KOPT-K1 (cell line): Measurements from ENCODE around the gene MAPT.

Experiments used
- H3K27ac ChIP-seq: fragments of 200-600 bp; sonication (generic); 2 replicates; pipeline ENCODE4 v1.5.1; 2016; ENCODE audit warnings: antibody characterized with exemption, mild to moderate bottlenecking, low read depth, low read length; ENCODE audit not compliant: poor library complexity, severe bottlenecking
- H3K36me3 ChIP-seq: fragments of 200-600 bp; sonication (generic); 2 replicates; pipeline ENCODE4 v1.5.1; 2017; ENCODE audit warnings: antibody characterized with exemption, mild to moderate bottlenecking, low read length, moderate library complexity; ENCODE audit not compliant: insufficient read depth
- H3K9me3 ChIP-seq: fragments of 200-600 bp; sonication (generic); 2 replicates; pipeline ENCODE4 v1.5.1; 2017; ENCODE audit warnings: antibody characterized with exemption, low read length, mild to moderate bottlenecking; ENCODE audit not compliant: insufficient read depth, poor library complexity, severe bottlenecking

Gene MAPT

DNA sequence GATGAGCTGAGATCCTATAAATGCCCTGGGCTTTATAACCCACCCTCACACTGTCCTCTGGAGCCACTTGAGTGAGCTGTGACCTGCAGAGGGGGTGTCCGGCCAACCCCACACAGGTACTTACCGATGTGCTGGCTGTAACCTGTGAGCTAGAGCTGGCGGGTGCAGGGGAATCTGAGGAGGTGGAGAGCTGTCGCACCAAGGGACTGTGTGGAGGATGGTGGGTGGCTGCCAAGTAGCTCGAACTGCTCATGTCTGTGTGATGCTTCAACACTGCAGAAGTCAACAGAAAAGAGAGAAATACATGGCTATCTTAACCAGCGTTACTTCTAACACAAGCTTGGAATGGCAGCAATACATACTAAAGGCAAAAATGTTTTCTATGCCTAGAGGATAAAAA, 144.1 kb downstream of the MAPT start:
- Histone ChIP-seq H3K36me3 (peaks cover 100% of the 10 kb centered on the region), H3K9me3 (no peaks in the 10 kb centered on the region), H3K27ac (no peak overlapping the region)

DNA sequence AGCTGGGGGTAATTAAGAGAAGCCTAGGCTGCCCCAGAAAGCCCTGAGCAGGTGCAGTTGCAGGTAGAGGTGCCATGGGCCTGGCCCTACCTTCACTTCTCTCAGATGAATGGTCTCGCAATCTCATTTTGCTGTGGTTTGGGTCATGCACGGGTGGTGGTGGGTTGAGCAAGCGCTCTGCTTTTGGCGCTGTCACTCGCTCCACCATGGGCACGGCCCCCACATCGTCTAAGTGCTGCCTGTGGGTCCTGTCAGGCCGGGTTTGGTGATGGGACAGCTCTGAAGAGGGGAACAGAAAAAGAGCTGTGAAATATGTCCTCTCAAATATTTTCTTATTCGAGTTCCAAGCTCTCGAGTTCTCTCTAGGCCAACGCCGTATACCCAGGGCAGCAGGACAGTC, 144.6 kb downstream of the MAPT start:
- Histone ChIP-seq H3K36me3 (peaks cover 100% of the 10 kb centered on the region), H3K9me3 (no peaks in the 10 kb centered on the region), H3K27ac (no peak overlapping the region)

DNA sequence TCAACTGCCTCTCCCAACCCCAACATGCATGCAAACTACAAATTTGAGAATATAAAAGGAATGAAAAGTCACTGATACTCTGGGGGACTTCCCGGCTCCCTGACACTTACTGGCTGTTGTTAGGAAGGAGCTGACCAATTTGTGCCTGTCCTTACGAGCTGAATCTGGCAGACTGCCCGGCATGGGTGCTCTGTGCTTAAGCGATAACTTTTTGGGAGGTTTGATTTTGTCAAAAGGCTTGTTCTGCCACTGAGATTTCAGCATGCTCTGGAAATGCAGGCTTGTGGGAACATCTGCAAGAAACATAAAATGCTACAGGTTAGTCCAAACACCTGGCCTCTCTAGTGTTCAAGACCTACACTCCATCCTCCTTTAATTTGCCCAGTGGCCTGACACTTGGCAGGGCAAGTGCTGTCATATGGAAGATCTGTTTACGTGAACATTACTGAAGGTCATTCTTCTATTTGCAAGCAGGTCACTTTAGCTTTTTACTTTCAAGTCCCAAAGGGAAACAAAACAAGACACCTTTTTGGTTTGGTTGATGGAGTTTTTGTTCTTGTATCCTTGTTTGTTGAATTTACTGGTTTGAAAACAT, 145.3 kb downstream of the MAPT start:
- no peak overlapping the region for H3K27ac ChIP-seq
- peaks cover 100% of the 10 kb centered on the region for H3K36me3 ChIP-seq
- H3K9me3 ChIP-seq, result no peaks in the 10 kb centered on the region

DNA sequence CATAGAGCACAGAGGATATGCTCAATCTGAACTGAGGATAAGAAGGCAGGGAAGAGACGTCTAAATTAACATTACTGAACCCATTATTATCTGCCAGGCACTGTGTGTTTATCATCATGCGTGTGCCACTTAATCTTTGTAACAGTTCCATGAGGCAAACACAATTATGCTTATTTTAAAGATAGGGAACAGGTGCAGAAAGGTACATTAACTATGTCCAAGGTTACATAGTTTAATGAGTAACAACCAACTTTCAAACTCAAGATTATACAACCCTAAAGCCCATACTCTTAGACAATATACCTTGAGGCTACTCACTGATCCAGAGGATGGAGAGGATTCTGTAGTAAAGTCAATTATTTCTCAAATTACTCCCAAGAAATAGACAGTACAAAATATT, 147.9 kb downstream of the MAPT start:
- Histone ChIP-seq H3K9me3 (no peaks in the 10 kb centered on the region), H3K27ac (no peak overlapping the region), H3K36me3 (peaks cover 99% of the 10 kb centered on the region)

DNA sequence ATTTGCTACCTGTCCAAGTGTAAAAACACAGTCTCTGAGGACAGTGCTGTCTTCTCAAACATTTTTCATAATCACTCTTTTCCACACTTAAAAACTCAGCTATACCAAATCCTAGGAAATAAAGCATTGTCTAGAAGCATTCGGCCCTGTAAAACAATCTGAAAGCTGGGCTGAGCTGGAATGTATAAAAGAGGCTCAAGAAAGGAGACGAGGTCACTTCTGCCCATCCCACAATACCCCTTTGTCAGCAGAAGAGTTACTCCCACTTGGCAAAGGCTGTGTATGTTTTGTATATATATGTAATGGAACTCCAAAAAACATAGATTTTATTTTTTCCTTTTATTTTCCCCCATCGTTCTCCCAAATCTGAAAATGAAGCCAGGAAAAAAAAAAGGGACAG, 148.6 kb downstream of the MAPT start:
- H3K9me3 ChIP-seq, result no peaks in the 10 kb centered on the region
- no peak overlapping the region for H3K27ac ChIP-seq
- peaks cover 99% of the 10 kb centered on the region for H3K36me3 ChIP-seq

DNA sequence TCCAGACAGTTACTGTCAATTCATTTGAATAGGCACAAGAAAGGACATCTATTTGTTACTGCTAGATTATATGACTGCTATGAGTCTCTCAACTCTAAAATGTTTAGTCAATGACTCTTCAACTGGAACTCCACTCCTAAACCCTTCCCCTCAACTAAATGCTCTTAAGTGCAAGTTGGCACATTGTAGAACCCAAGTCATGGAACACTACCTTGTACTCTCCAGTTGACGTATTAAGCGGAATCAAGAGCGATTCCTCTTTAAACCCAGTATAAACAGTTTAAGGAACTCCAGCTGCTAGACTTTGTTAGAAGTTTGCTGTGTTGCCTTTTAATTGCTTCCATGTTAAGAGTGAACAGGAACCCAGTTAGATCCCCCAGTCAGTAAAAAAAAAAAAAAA, 149.3 kb downstream of the MAPT start:
- Histone ChIP-seq H3K9me3 (no peaks in the 10 kb centered on the region), H3K36me3 (peaks cover 99% of the 10 kb centered on the region), H3K27ac (no peak overlapping the region)

DNA sequence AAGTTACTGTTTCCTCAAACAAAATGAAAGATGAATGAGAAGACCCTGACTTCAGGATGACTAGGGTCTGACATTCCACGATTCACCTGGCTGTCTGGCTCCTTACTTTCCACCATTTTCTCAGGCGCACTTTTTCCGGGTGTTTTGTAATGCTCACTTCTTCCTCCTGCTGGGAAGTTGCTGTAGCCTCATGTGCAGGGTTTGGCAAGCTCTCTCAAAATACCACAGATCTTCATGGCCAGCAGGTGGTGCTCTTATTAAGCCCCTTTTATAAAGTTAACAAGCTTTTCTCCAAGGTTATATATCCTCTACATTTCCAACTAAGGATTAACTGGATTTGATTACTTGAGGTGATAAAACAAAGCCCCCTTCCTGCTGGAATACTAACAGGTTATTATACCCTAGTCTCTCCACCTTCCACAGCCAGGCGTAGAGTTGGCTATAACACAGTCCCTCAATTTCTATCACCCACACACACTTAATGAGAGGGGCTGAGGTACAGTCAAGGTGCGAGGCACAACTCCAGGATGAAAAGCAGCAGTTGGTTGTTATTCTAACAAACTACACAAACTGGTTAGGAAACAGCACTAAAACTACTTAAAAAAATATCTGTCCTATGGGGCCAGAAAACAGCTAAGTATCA, 150.1 kb downstream of the MAPT start:
- Histone ChIP-seq H3K27ac (no peak overlapping the region), H3K9me3 (no peaks in the 10 kb centered on the region), H3K36me3 (peaks cover 99% of the 10 kb centered on the region)

DNA sequence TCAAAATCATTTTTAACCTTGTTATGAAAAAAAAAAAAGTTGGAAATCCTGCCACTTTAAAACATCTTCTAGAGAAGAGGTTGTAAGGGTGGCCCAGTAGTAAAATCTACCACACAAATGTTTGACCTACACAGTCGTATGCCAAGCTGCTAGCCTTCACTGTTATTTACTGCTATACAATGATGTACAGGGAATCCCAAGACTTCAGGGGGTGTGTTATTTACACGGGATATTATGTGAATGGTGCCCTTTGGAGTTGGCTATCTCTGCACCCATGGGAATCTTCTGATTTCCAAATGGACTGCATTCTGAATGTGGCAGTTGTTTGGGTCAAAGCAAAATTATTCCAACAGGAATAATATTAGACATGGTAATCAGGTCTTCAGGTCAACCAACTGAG, 150.6 kb downstream of the MAPT start:
- Histone ChIP-seq H3K9me3 (no peaks in the 10 kb centered on the region), H3K27ac (no peak overlapping the region), H3K36me3 (peaks cover 99% of the 10 kb centered on the region)

DNA sequence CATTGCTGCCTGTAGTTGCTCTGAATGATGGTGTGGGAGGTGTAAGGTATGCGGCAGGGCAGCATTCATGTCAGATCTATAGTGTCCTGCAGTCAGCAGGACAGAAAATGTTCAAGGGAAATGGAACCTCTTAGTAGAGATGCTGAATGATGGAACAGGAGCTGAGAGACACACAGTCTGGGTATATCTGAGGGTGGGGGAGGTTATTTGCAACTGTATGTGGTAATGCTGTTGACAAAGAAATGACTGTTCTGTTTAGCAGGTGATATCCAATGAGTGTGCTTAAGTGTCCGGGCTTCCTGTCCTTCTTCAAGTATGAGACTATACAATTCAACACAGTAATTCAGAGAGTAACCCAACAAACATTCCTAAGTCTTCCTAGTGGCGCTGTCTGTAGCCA, 151.3 kb downstream of the MAPT start:
- no peaks in the 10 kb centered on the region for H3K9me3 ChIP-seq
- H3K36me3 ChIP-seq, result peaks cover 99% of the 10 kb centered on the region
- no peak overlapping the region for H3K27ac ChIP-seq

DNA sequence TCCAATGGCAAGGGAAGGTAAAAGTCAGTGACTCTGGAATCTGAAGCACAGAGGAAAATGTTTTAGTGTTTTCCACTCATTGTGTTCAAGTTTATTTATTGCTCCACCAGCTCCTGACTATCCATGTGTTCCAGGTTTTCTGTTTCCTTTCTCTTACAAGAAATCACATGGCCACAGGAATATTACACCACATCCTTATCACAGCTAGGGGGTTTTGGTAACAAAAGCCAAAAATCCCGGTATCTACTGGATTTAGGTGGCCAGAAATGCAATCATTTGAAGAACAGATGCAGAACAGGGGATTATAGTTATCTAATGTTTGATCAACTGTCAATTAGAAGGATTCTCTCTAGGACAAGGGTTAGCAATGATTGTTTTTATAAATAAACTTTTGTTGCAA, 152.6 kb downstream of the MAPT start:
- Histone ChIP-seq H3K27ac (no peak overlapping the region), H3K9me3 (no peaks in the 10 kb centered on the region), H3K36me3 (peaks cover 99% of the 10 kb centered on the region)

DNA sequence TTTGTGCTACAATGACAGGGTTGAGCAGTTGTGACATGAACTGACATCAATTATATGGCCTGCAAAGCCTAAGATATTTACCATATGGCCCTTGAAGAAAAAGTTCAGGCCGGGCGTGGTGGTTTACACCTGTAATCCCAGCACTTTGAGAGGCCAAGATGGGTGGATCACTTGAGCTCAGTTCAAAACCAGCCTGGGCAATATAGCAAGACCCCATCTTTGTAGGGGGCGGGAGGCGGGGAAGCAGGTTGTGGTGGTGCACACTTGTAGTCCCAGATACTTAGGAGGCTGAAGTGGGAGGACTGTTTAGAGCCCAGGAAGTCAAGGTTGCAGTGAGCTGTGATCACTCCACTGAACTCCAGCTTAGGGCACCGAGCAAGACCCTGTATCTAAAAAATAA, 153.0 kb downstream of the MAPT start:
- peaks cover 99% of the 10 kb centered on the region for H3K36me3 ChIP-seq
- no peak overlapping the region for H3K27ac ChIP-seq
- no peaks in the 10 kb centered on the region for H3K9me3 ChIP-seq

DNA sequence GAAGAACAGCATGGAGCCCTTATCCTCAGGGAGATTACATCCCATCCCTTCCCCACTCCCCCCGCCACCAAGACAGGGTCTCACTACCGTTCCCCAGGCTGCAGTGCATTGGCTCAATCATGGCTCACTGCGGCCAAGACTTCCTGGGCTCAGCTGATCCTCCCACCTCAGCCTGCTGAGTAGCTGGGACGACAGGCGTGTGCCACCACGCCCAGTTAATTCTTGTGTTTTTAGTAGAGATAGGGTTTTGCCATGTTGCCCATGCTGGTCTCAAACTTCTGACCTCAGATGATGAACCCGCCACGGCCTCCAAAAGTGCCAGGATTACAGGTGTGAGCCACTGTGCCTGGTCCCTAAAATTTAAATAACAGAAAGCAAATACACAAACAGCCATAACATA, 153.5 kb downstream of the MAPT start:
- H3K9me3 ChIP-seq, result no peaks in the 10 kb centered on the region
- no peak overlapping the region for H3K27ac ChIP-seq
- H3K36me3 ChIP-seq, result peaks cover 97% of the 10 kb centered on the region

DNA sequence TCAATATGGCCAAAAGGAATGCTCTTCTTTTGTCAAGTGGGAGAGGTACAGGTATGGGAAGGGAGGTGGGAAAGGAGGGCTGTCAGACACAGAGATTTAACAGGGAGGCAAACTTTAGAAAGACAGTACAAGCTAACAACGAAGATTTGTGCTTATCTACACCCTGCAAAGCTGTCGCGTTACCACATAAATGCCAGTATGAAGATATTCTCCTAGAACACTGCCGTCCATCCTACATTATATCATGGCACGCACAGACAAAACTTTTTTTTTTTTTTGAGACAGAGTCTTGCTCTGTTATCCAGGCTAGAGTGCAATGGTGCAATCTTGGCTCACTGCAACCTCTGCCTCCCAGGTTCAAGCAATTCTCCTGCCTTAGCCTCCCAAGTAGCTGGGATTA, 155.3 kb downstream of the MAPT start:
- peaks cover 92% of the 10 kb centered on the region for H3K36me3 ChIP-seq
- H3K27ac ChIP-seq, result no peak overlapping the region
- no peaks in the 10 kb centered on the region for H3K9me3 ChIP-seq

DNA sequence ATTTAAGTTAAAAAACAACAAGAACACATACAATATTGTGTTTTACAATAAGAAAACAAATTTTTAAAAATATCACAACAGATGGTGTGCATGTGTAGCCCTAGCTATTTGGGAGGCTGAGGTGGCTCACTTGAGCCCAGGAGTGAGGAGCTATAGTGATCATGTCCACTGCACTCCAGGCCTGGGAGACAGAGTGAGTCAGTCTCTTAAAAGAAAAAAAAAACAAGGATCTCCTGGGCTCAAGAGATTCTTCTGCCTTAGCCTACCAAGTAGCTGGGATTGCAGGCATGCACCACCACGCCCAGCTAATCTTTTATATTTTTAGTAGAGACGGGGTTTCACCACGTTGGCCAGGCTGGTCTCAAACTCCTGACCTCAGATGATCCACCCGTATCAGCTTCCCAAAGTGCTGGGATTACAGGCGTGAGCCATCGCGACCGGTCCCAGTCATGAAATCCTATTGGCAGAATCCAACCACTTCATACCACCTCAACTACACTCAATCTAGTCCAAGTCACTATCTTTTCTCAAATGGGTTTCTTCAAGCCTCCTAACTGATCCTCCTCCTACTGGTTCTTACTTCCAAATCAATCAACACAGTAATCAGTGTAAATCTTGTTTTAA, 159.7 kb downstream of the MAPT start:
- Histone ChIP-seq H3K9me3 (no peaks in the 10 kb centered on the region), H3K27ac (no peak overlapping the region), H3K36me3 (peaks cover 80% of the 10 kb centered on the region)

DNA sequence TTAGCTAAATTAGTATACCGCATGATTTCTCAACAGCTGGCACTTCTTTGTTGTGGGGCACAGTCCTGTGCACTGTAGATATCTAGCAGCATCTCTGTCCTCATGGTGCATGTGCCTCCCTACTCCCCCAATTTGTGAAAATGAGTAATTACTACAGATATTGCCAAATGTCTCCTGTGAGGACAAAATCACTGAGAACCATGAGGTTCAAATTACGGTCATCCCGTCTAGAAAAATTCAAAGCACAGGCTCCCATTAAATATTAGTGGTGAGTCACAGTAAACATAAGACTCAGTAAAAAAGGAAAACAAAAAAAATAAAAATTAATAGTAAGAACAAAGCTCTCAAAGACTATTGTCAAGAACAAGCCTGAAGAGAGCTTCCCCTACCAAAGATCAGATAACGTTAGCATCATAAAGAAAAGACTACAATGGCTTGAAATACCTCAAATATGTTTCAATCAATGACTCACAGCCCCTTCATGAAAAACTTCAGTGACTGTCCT, 162.5 kb downstream of the MAPT start:
- peaks cover 79% of the 10 kb centered on the region for H3K36me3 ChIP-seq
- H3K27ac ChIP-seq, result no peak overlapping the region
- H3K9me3 ChIP-seq, result no peaks in the 10 kb centered on the region

DNA sequence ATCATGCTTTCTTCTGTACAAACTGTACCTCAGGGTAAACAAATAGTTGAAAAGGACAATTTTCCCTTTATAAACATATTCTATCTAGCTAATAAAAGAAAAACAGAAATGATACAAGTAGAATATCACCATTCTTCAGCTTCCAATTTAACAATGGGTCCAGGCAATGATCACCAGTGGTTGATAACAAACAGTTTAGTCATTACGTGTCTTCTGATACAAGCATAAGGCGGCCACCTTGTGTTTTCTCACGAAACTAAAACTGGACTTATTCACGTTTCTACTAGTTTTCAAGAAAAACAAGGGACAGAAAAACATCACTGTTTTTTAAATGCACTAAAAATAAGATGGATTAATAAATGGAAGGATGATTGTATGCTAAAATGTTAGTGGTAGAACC, 163.0 kb downstream of the MAPT start:
- Histone ChIP-seq H3K9me3 (no peaks in the 10 kb centered on the region), H3K36me3 (peaks cover 79% of the 10 kb centered on the region), H3K27ac (no peak overlapping the region)
